PFSK-1 (cell line): ENCODE data around the gene TAS1R2.

Experiments used
- FOXP2 ChIP-seq: optimal IDR thresholded peaks from 2 replicates; pipeline ENCODE3; 2011; ENCODE audit warnings: borderline replicate concordance, control low read depth, inconsistent platforms; ENCODE audit not compliant: insufficient read depth; ENCODE audit errors: extremely low read length, extremely low read depth
- POLR2AphosphoS5 ChIP-seq: IDR thresholded peaks from 2 replicates; pipeline ENCODE4 v1.6.1; 2012; ENCODE audit warnings: low read depth, mild to moderate bottlenecking, control low read depth, low read length, moderate library complexity
- SIN3A ChIP-seq: IDR thresholded peaks from 2 replicates; pipeline ENCODE4 v1.6.1; 2012; ENCODE audit warnings: mild to moderate bottlenecking, low read length, moderate library complexity, borderline replicate concordance; ENCODE audit not compliant: insufficient read depth
- TAF1 ChIP-seq: IDR thresholded peaks from 2 replicates; pipeline ENCODE4 v1.6.1; 2012; ENCODE audit warnings: low read length, control low read depth, borderline replicate concordance; ENCODE audit not compliant: insufficient read depth
- TF ChIP-seq, protein P1 (sequence below), 2 experiments: IDR thresholded peaks; 2 replicates each; pipeline versions ENCODE4 v1.6.1 to v1.8.0; 2011 to 2012; ENCODE audit warnings: low read depth in 2 of 2, low read length in 2 of 2, control low read depth in 1 of 2, inconsistent platforms in 1 of 2, mild to moderate bottlenecking in 1 of 2, moderate library complexity in 1 of 2; ENCODE audit not compliant: insufficient read depth in 1 of 2

DNA sequence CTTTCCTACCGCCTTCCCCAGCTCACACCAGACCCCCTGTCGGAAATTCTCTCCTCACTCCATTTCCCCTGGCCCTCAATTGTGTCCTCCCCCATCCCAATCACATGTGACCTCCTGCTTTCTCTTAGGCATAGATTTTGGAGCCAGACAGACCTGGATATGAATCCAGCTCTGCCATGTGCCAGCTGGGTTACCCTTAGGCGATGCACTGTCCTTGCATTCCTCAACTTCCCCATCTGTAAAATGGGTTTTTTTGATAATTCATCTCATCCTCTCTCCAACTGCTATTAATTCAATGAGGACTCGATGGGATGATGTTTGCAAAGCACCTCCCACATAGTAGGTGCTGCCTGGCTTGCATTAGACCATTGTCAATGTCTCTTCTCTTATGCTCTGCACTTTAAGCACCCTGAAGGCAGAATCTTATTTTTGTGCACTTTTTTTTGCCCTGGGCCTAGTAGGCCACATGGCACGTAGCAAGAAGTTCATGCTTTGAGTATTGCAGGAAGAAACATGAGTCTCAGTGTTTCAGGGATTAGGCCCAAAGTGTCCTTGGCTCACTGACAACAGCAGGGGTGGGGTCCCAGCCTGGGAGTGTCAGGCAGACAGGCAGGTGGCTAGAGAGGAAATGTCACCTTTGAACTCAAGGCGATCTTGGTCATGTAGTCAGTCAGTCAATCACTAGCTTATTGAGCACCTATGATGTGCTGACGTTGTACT is 47.6 kb downstream of the TAS1R2 start:
- TF ChIP-seq POLR2AphosphoS5 (no peak), TAF1 (no peak), SIN3A (no peak), FOXP2 (no peak)
- TF ChIP-seq, protein P1, sequence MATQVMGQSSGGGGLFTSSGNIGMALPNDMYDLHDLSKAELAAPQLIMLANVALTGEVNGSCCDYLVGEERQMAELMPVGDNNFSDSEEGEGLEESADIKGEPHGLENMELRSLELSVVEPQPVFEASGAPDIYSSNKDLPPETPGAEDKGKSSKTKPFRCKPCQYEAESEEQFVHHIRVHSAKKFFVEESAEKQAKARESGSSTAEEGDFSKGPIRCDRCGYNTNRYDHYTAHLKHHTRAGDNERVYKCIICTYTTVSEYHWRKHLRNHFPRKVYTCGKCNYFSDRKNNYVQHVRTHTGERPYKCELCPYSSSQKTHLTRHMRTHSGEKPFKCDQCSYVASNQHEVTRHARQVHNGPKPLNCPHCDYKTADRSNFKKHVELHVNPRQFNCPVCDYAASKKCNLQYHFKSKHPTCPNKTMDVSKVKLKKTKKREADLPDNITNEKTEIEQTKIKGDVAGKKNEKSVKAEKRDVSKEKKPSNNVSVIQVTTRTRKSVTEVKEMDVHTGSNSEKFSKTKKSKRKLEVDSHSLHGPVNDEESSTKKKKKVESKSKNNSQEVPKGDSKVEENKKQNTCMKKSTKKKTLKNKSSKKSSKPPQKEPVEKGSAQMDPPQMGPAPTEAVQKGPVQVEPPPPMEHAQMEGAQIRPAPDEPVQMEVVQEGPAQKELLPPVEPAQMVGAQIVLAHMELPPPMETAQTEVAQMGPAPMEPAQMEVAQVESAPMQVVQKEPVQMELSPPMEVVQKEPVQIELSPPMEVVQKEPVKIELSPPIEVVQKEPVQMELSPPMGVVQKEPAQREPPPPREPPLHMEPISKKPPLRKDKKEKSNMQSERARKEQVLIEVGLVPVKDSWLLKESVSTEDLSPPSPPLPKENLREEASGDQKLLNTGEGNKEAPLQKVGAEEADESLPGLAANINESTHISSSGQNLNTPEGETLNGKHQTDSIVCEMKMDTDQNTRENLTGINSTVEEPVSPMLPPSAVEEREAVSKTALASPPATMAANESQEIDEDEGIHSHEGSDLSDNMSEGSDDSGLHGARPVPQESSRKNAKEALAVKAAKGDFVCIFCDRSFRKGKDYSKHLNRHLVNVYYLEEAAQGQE (IDR thresholded peaks at IDR 0.05; ENCODE audit: insufficient read depth in 1 of 2, low read depth in 2 of 2, low read length in 2 of 2), result no peak
